Hematopoietic multipotent progenitor cell (in vitro differentiated cells): ENCODE data around the gene MYPOP. TPM values are rescaled to one million over a fixed set of nuclear protein-coding genes. Genes with fewer than 3 reads are reported as not detected.

ENCODE experiments used
- DNase-seq, 3 donors: peaks; one replicate each; pipeline ENCODE4 v3.0.0-alpha.2; 2011 to 2015; ENCODE audit warnings: low read depth in 2 of 3, low spot score in 2 of 3
- total RNA-seq: library from RNA; depleted of rRNA; stranded (reverse); fragments of >200 nt; gene quantifications from one replicate; pipeline ENCODE4 v1.2.3, GENCODE V29; 2012

The MYPOP gene
- 3.2 TPM for total RNA-seq

GRCh38 chr19:45901912-45902650 lies at the start of gene MYPOP:
TSS of gene MYPOP (minus strand) at chr19:45902613. CDS start at chr19:45901773, 840 bp downstream.
- no peak for DNase-seq

GRCh38 chr19:45947926-45948325 lies 45.5 kb upstream of the MYPOP start:
- no peak for DNase-seq

- DNase-seq: no peak
Measured at GRCh38 chr19:45940515-45940805, 38.0 kb upstream of the MYPOP start.

- DNase-seq: no peak
Measured at GRCh38 chr19:45939792-45940514, 37.5 kb upstream of the MYPOP start.

- no peak for DNase-seq
Measured at GRCh38 chr19:45938733-45939319, 36.4 kb upstream of the MYPOP start.

- no peak for DNase-seq
Measured at GRCh38 chr19:45935267-45935666, 32.9 kb upstream of the MYPOP start.

- no peak for DNase-seq
Measured at GRCh38 chr19:45934551-45935230, 32.3 kb upstream of the MYPOP start.

- no peak for DNase-seq
Measured at GRCh38 chr19:45933759-45934158, 31.3 kb upstream of the MYPOP start.

GRCh38 chr19:45931055-45931454 lies 28.6 kb upstream of the MYPOP start:
- no peak for DNase-seq

- DNase-seq: no peak
Measured at GRCh38 chr19:45929247-45929646, 26.8 kb upstream of the MYPOP start.

GRCh38 chr19:45927565-45928261 lies 25.3 kb upstream of the MYPOP start:
- peak; percentile 82 to 90 (median 85) for DNase-seq

GRCh38 chr19:45924891-45925447 lies 22.6 kb upstream of the MYPOP start:
- no peak for DNase-seq

GRCh38 chr19:45922281-45922680 lies 19.9 kb upstream of the MYPOP start:
- no peak for DNase-seq

GRCh38 chr19:45920458-45920857 lies 18.0 kb upstream of the MYPOP start:
- DNase-seq: peak in 1 of 3 donors; percentile 21

- no peak for DNase-seq
Measured at GRCh38 chr19:45919678-45920077, 17.3 kb upstream of the MYPOP start.

GRCh38 chr19:45918721-45919120 lies 16.3 kb upstream of the MYPOP start:
- DNase-seq: no peak

GRCh38 chr19:45917421-45918091 lies 15.1 kb upstream of the MYPOP start:
- DNase-seq: no peak

- DNase-seq: no peak
Measured at GRCh38 chr19:45913874-45914830, 11.7 kb upstream of the MYPOP start, which contains the start of gene NANOS2. TSS of gene NANOS2 (minus strand) at chr19:45914778. CDS start at chr19:45914693, 85 bp downstream.

- no peak for DNase-seq
Measured at GRCh38 chr19:45911291-45911690, 8.9 kb upstream of the MYPOP start.
